Hepatocyte (in vitro differentiated cells): ENCODE measurements around the gene MAGEF1.

Experiments used
- EZH2 ChIP-seq: fragments of 200-600 bp; sonication (generic); IDR thresholded peaks from 2 replicates; pipeline ENCODE4 v1.6.1; 2016; ENCODE audit warnings: antibody characterized with exemption, mild to moderate bottlenecking, borderline replicate concordance
- EZH2phosphoT487 ChIP-seq: fragments of 200-600 bp; sonication (generic); IDR thresholded peaks from one replicate; pipeline ENCODE4 v1.6.1; 2018; ENCODE audit warnings: antibody characterized with exemption, mild to moderate bottlenecking, low read depth, moderate library complexity; ENCODE audit not compliant: unreplicated experiment, severe bottlenecking
- TF ChIP-seq, protein P1 (sequence below): fragments of 200-600 bp; sonication (generic); IDR thresholded peaks from 2 replicates; pipeline ENCODE4 v1.5.1; 2016; ENCODE audit warnings: antibody characterized with exemption, mild to moderate bottlenecking; ENCODE audit not compliant: poor library complexity

DNA sequence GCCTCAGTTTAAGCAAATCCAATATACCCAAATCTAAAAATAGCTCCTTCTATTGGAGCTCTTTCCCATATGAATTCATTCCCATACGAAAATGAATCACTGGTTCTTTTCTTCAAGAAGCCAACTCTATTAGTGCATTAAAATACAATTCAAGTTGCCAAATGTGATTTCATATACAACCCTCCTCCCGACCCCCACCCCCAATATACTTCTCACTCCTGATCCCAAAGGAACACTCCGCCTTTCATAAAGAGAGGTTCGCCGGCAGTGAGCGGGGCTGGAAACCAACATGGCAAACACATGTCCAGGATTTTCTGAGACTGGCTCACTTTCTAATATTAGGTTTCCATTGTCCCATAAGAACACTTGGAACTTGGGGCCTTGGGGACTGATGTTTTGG, 48.5 kb downstream of the MAGEF1 start:
- TF ChIP-seq, protein P1, sequence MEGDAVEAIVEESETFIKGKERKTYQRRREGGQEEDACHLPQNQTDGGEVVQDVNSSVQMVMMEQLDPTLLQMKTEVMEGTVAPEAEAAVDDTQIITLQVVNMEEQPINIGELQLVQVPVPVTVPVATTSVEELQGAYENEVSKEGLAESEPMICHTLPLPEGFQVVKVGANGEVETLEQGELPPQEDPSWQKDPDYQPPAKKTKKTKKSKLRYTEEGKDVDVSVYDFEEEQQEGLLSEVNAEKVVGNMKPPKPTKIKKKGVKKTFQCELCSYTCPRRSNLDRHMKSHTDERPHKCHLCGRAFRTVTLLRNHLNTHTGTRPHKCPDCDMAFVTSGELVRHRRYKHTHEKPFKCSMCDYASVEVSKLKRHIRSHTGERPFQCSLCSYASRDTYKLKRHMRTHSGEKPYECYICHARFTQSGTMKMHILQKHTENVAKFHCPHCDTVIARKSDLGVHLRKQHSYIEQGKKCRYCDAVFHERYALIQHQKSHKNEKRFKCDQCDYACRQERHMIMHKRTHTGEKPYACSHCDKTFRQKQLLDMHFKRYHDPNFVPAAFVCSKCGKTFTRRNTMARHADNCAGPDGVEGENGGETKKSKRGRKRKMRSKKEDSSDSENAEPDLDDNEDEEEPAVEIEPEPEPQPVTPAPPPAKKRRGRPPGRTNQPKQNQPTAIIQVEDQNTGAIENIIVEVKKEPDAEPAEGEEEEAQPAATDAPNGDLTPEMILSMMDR: no peak
- no peak for TF ChIP-seq EZH2phosphoT487
- TF ChIP-seq EZH2: no peak
